Vagina (tissue), 2 donors: ENCODE results near the gene SPATA31C2. TPM values are rescaled to one million over a fixed set of nuclear protein-coding genes. Genes with fewer than 3 reads are reported as not detected.

Source experiments
- DNase-seq, 2 donors: peaks; one replicate each; pipeline ENCODE4 v3.0.0-alpha.2; 2017; ENCODE audit errors: extremely low spot score in 2 of 2
- H3K27ac ChIP-seq: fragments of 200-600 bp; sonication (generic); one replicate; pipeline ENCODE4 v1.5.1; 2019
- H3K27me3 ChIP-seq: fragments of 200-600 bp; sonication (generic); one replicate; pipeline ENCODE4 v1.5.1; 2019
- H3K36me3 ChIP-seq, 2 donors: fragments of 200-600 bp; sonication (generic); one replicate each; pipeline ENCODE4 v1.5.1; 2017 to 2019
- H3K4me1 ChIP-seq: fragments of 200-600 bp; sonication (generic); one replicate; pipeline ENCODE4 v1.5.1; 2019
- H3K4me3 ChIP-seq, 2 donors: fragments of 200-600 bp; sonication (generic); 1 replicate in 1 of 2; 2 replicates in 1 of 2; pipeline ENCODE4 v1.5.1; 2016 to 2019
- H3K9me3 ChIP-seq: fragments of 200-600 bp; sonication (generic); one replicate; pipeline ENCODE4 v1.5.1; 2019
- POLR2A ChIP-seq, 2 donors: fragments of 450-650 bp; IDR thresholded peaks; one replicate each; pipeline ENCODE4 v1.6.1; 2017; ENCODE audit warnings: antibody characterized with exemption in 2 of 2, mild to moderate bottlenecking in 2 of 2, moderate library complexity in 2 of 2
- POLR2AphosphoS5 ChIP-seq, 2 donors: sonication (generic); formaldehyde crosslinking; IDR thresholded peaks; one replicate each; pipeline ENCODE4 v1.9.0; 2017; ENCODE audit warnings: antibody characterized with exemption in 2 of 2, mild to moderate bottlenecking in 2 of 2, low read depth in 1 of 2; ENCODE audit not compliant: insufficient read depth in 1 of 2
- intact Hi-C: fragments of 100-400 bp; cut with DNase I; formaldehyde crosslinking; loops from one replicate; pipeline ENCODE4 v1.15.1; 2023
- total RNA-seq: library from RNA; depleted of rRNA; stranded (reverse); fragments of >200 nt; gene quantifications from one replicate; pipeline ENCODE4 v1.2.3, GENCODE V29; 2016
- TF ChIP-seq, protein P1 (sequence below), 3 experiments: fragments of 450-650 bp in 2 of 3; fragments of 200-600 bp in 1 of 3; sonication (generic) in 1 of 3; IDR thresholded peaks; one replicate each; pipeline ENCODE4 v1.5.1; 2017 to 2019; ENCODE audit warnings: antibody characterized with exemption in 3 of 3, mild to moderate bottlenecking in 2 of 3, moderate library complexity in 2 of 3

SPATA31C2 gene
- total RNA-seq, 1 donor from 2014 or later: not detected

- no peaks in the 10 kb centered on the region for H3K9me3 ChIP-seq
- peak overlapping the region in 1 of 2 donors; percentile 6 for H3K4me3 ChIP-seq
- DNase-seq: no peak
- intact Hi-C loops: loop anchor here (10.0 kb wide), 1 partner anchor 492 kb away; no protein-coding TSS in a partner anchor
- peak in 1 of 2 donors; percentile 42 for TF ChIP-seq POLR2AphosphoS5 (IDR thresholded peaks at IDR 0.05; ENCODE audit: insufficient read depth in 1 of 2, low read depth in 1 of 2)
- TF ChIP-seq, protein P1, sequence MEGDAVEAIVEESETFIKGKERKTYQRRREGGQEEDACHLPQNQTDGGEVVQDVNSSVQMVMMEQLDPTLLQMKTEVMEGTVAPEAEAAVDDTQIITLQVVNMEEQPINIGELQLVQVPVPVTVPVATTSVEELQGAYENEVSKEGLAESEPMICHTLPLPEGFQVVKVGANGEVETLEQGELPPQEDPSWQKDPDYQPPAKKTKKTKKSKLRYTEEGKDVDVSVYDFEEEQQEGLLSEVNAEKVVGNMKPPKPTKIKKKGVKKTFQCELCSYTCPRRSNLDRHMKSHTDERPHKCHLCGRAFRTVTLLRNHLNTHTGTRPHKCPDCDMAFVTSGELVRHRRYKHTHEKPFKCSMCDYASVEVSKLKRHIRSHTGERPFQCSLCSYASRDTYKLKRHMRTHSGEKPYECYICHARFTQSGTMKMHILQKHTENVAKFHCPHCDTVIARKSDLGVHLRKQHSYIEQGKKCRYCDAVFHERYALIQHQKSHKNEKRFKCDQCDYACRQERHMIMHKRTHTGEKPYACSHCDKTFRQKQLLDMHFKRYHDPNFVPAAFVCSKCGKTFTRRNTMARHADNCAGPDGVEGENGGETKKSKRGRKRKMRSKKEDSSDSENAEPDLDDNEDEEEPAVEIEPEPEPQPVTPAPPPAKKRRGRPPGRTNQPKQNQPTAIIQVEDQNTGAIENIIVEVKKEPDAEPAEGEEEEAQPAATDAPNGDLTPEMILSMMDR (IDR thresholded peaks at IDR 0.05): no peak
- no peaks in the 10 kb centered on the region for H3K27me3 ChIP-seq
- H3K36me3 ChIP-seq: no peaks in the 10 kb centered on the region
- peak overlapping the region; percentile 31 for H3K27ac ChIP-seq
- no peaks in the 10 kb centered on the region for H3K4me1 ChIP-seq
Observed at GRCh38 chr9:88092797-88093331, 45.4 kb downstream of the SPATA31C2 start.

- intact Hi-C loops: loop anchor here (10.0 kb wide), 1 partner anchor 495 kb away; no protein-coding TSS in a partner anchor
- Histone ChIP-seq H3K4me3 (no peak overlapping the region), H3K27ac (no peak overlapping the region), H3K4me1 (no peaks in the 10 kb centered on the region), H3K36me3 (no peaks in the 10 kb centered on the region), H3K27me3 (no peaks in the 10 kb centered on the region), H3K9me3 (no peaks in the 10 kb centered on the region)
- TF ChIP-seq POLR2A (IDR thresholded peaks at IDR 0.05) (no peak), POLR2AphosphoS5 (IDR thresholded peaks at IDR 0.05; ENCODE audit: insufficient read depth in 1 of 2, low read depth in 1 of 2) (no peak)
- TF ChIP-seq, protein P1 (IDR thresholded peaks at IDR 0.05): no peak
- DNase-seq: no peak
Observed at GRCh38 chr9:88090151-88090581, 48.1 kb downstream of the SPATA31C2 start.

- intact Hi-C loops: no loop called here
- TF ChIP-seq POLR2AphosphoS5 (IDR thresholded peaks at IDR 0.05; ENCODE audit: insufficient read depth in 1 of 2, low read depth in 1 of 2) (no peak), POLR2A (IDR thresholded peaks at IDR 0.05) (no peak)
- TF ChIP-seq, protein P1 (IDR thresholded peaks at IDR 0.05): no peak
- Histone ChIP-seq H3K36me3 (no peaks in the 10 kb centered on the region), H3K4me3 (no peak overlapping the region), H3K27me3 (no peaks in the 10 kb centered on the region), H3K27ac (no peak overlapping the region), H3K9me3 (no peaks in the 10 kb centered on the region), H3K4me1 (no peaks in the 10 kb centered on the region)
- no peak for DNase-seq
Observed at GRCh38 chr9:88087906-88088305, 50.4 kb downstream of the SPATA31C2 start.

DNA sequence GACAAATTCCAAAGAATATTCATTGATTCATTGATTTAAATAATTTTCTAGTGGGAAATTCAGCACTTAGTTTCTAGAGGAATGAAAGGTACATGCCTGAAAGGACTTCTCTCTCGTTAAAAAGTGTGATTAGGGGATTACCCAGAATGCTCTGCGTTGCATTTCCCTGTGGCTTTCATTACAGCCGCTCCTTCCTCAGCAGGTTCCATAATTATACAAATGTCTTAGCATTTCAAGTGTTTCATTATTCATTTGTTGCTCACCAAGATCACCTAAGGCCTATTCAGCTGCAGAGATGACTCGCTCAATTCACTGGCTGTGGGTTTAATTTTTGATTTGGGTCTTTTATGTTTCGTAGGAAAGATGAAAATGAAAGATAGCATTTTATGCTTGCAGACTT is 52.8 kb downstream of the SPATA31C2 start:
- no peaks in the 10 kb centered on the region for H3K36me3 ChIP-seq
- H3K27ac ChIP-seq: no peak overlapping the region
- no peaks in the 10 kb centered on the region for H3K9me3 ChIP-seq
- H3K4me3 ChIP-seq: no peak overlapping the region
- DNase-seq: no peak
- no peaks in the 10 kb centered on the region for H3K27me3 ChIP-seq
- TF ChIP-seq POLR2A (IDR thresholded peaks at IDR 0.05) (no peak), POLR2AphosphoS5 (IDR thresholded peaks at IDR 0.05; ENCODE audit: insufficient read depth in 1 of 2, low read depth in 1 of 2) (no peak)
- TF ChIP-seq, protein P1 (IDR thresholded peaks at IDR 0.05): no peak
- H3K4me1 ChIP-seq: no peaks in the 10 kb centered on the region
- intact Hi-C loops: no loop called here

DNA sequence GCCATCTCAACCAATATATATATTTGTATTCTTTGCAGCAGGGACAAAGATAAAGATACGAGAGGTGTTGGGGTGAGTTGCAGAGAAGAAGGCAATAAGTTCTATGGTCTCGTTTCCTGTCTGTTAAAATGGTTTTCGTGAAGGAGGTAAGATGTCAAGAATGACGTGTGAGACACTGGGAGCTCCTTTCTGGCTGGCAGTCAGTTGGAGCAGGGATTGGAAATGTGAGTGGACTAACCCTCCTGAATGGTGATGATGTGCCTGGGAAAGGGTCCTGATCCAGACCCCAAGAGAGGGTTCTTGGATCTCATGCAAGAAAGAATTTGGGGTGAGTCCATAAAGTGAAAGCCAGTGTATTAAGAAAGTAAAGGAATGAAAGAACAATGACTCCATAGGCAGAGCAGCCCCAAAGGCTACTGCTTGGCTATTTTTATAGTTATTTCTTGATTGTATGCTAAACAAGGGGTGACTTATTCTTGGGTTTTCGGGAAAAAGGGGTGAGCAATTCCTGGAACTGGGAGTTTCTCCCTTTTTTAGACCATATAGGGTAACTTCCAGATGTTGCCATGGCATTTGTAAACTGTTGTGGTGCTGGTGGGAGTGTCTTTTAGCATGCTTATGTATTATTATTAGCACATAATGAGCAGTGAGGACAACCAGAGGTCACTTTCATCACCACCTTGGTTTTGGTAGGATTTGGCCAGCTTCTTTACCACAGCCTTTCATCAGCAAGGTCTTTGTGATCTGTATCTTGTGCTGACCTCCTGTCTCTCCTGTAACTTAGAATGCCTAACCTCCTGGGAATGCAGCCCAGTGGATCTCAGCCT is 53.7 kb downstream of the SPATA31C2 start:
- Histone ChIP-seq H3K4me3 (no peak overlapping the region), H3K27ac (no peak overlapping the region), H3K9me3 (no peaks in the 10 kb centered on the region), H3K4me1 (no peaks in the 10 kb centered on the region), H3K27me3 (no peaks in the 10 kb centered on the region), H3K36me3 (no peaks in the 10 kb centered on the region)
- DNase-seq: no peak
- TF ChIP-seq POLR2AphosphoS5 (IDR thresholded peaks at IDR 0.05; ENCODE audit: insufficient read depth in 1 of 2, low read depth in 1 of 2): no peak
- TF ChIP-seq POLR2A (IDR thresholded peaks at IDR 0.05): no peak
- TF ChIP-seq, protein P1 (IDR thresholded peaks at IDR 0.05): no peak
- intact Hi-C loops: no loop called here
